Neural progenitor cell (in vitro differentiated cells): Measurements from ENCODE around the gene TFAP2E. TPM values are rescaled to one million over a fixed set of nuclear protein-coding genes. Genes with fewer than 3 reads are reported as not detected.

Experiments used
- DNase-seq: peaks from one replicate; pipeline ENCODE4 v3.0.0-alpha.2; 2016; ENCODE audit warnings: low spot score
- H2AFZ ChIP-seq: fragments of 200-600 bp; sonication (generic); replicated peaks from 2 replicates; pipeline ENCODE4 v1.6.1; 2016; ENCODE audit warnings: antibody characterized with exemption
- H3F3A ChIP-seq: fragments of 200-600 bp; sonication (generic); 2 replicates; pipeline ENCODE4 v1.6.1; 2016; ENCODE audit warnings: antibody characterized with exemption, low read depth
- H3K27ac ChIP-seq: fragments of 200-600 bp; sonication (generic); 2 replicates; pipeline ENCODE4 v1.5.1; 2016; ENCODE audit warnings: mild to moderate bottlenecking
- H3K27me3 ChIP-seq: fragments of 200-600 bp; sonication (generic); 2 replicates; pipeline ENCODE4 v1.6.1; 2016; ENCODE audit warnings: mild to moderate bottlenecking, moderate library complexity
- H3K36me3 ChIP-seq: fragments of 200-600 bp; sonication (generic); 2 replicates; pipeline ENCODE4 v1.5.1; 2016
- H3K4me1 ChIP-seq: fragments of 200-600 bp; sonication (generic); 2 replicates; pipeline ENCODE4 v1.6.1; 2016; ENCODE audit warnings: mixed run types
- H3K4me2 ChIP-seq: fragments of 200-600 bp; sonication (generic); 2 replicates; pipeline ENCODE4 v1.6.1; 2016
- H3K4me3 ChIP-seq: fragments of 200-600 bp; sonication (generic); 2 replicates; pipeline ENCODE4 v1.5.1; 2016
- H3K79me2 ChIP-seq: fragments of 200-600 bp; sonication (generic); 2 replicates; pipeline ENCODE4 v1.6.1; 2016; ENCODE audit warnings: low read depth
- H3K9ac ChIP-seq: fragments of 200-600 bp; sonication (generic); 2 replicates; pipeline ENCODE4 v1.6.1; 2016
- H3K9me3 ChIP-seq: fragments of 200-600 bp; sonication (generic); 2 replicates; pipeline ENCODE4 v1.5.1; 2016; ENCODE audit warnings: low read depth
- H4K20me1 ChIP-seq: fragments of 200-600 bp; sonication (generic); 2 replicates; pipeline ENCODE4 v1.6.1; 2016; ENCODE audit warnings: low read depth
- H3K27ac Mint-ChIP-seq: 3 replicates; pipeline ENCODE4 v1.8.0; 2021; ENCODE audit warnings: mixed read lengths
- H3K27me3 Mint-ChIP-seq: 2 replicates; pipeline ENCODE4 v1.8.0; 2022; ENCODE audit warnings: low read depth, mild to moderate bottlenecking, inconsistent platforms, moderate library complexity, mixed read lengths; ENCODE audit not compliant: insufficient read depth
- H3K36me3 Mint-ChIP-seq: 3 replicates; pipeline ENCODE4 v1.8.0; 2021; ENCODE audit warnings: mixed read lengths
- H3K4me1 Mint-ChIP-seq: 3 replicates; pipeline ENCODE4 v1.8.0; 2021; ENCODE audit warnings: mixed read lengths
- H3K4me3 Mint-ChIP-seq: 3 replicates; pipeline ENCODE4 v1.8.0; 2021; ENCODE audit warnings: mild to moderate bottlenecking, moderate library complexity, mixed read lengths
- H3K9me3 Mint-ChIP-seq: 3 replicates; pipeline ENCODE4 v1.8.0; 2020; ENCODE audit warnings: mixed read lengths
- CTCF ChIP-seq: fragments of 200-600 bp; sonication (generic); IDR thresholded peaks from 2 replicates; pipeline ENCODE4 v1.5.1; 2017; ENCODE audit warnings: antibody characterized with exemption, mild to moderate bottlenecking
- EZH2 ChIP-seq: fragments of 200-600 bp; sonication (generic); IDR thresholded peaks from 2 replicates; pipeline ENCODE4 v1.6.1; 2017; ENCODE audit warnings: antibody characterized with exemption, mild to moderate bottlenecking, moderate library complexity
- EZH2phosphoT487 ChIP-seq: fragments of 200-600 bp; sonication (generic); IDR thresholded peaks from 2 replicates; pipeline ENCODE4 v1.6.1; 2017; ENCODE audit warnings: antibody characterized with exemption
- total RNA-seq: library from RNA; depleted of rRNA; stranded (reverse); fragments of >200 nt; gene quantifications from 2 replicates; pipeline ENCODE4 v1.2.3, GENCODE V29; 2015; ENCODE audit warnings: low replicate concordance

The TFAP2E gene
- total RNA-seq, 1 donor from 2014 or later = not detected

GRCh38 chr1:35544976-35545375 is 28.1 kb upstream of the TFAP2E start:
- Histone ChIP-seq H3K9me3 (no peaks in the 10 kb centered on the region), H3K4me3 (no peak overlapping the region), H3K79me2 (peaks cover 65% of the 10 kb centered on the region), H4K20me1 (peaks cover 19% of the 10 kb centered on the region), H3K9ac (no peak overlapping the region), H3F3A (peaks cover 20% of the 10 kb centered on the region), H2AFZ (no peak overlapping the region), H3K4me1 (peaks cover under 1% of the 10 kb centered on the region), H3K4me2 (no peak overlapping the region), H3K36me3 (peaks cover 3% of the 10 kb centered on the region), H3K27ac (no peak overlapping the region), H3K27me3 (no peaks in the 10 kb centered on the region)
- Mint-ChIP-seq H3K27ac (no peak overlapping the region), H3K36me3 (peaks cover 20% of the 10 kb centered on the region), H3K27me3 (no peaks in the 10 kb centered on the region), H3K4me3 (no peak overlapping the region), H3K9me3 (no peaks in the 10 kb centered on the region), H3K4me1 (peaks cover 13% of the 10 kb centered on the region)
- DNase-seq = peak; percentile 83
- peak; percentile 70 for TF ChIP-seq CTCF
- TF ChIP-seq EZH2 = no peak
- TF ChIP-seq EZH2phosphoT487 = no peak

- Histone ChIP-seq H3K4me1 (no peaks in the 10 kb centered on the region), H2AFZ (no peak overlapping the region), H3K4me3 (no peak overlapping the region), H3K9me3 (no peaks in the 10 kb centered on the region), H3K36me3 (peaks cover 11% of the 10 kb centered on the region), H3K27me3 (no peaks in the 10 kb centered on the region), H4K20me1 (peaks cover 20% of the 10 kb centered on the region), H3K4me2 (no peak overlapping the region), H3F3A (peaks cover 24% of the 10 kb centered on the region), H3K79me2 (peaks cover 61% of the 10 kb centered on the region), H3K9ac (no peak overlapping the region), H3K27ac (no peak overlapping the region)
- Mint-ChIP-seq H3K9me3 (no peaks in the 10 kb centered on the region), H3K27ac (no peak overlapping the region), H3K4me3 (no peak overlapping the region), H3K36me3 (peaks cover 21% of the 10 kb centered on the region), H3K4me1 (peaks cover 8% of the 10 kb centered on the region), H3K27me3 (no peaks in the 10 kb centered on the region)
- DNase-seq = no peak
- TF ChIP-seq CTCF = no peak
Measured at GRCh38 chr1:35546614-35547013, 26.5 kb upstream of the TFAP2E start.

DNA sequence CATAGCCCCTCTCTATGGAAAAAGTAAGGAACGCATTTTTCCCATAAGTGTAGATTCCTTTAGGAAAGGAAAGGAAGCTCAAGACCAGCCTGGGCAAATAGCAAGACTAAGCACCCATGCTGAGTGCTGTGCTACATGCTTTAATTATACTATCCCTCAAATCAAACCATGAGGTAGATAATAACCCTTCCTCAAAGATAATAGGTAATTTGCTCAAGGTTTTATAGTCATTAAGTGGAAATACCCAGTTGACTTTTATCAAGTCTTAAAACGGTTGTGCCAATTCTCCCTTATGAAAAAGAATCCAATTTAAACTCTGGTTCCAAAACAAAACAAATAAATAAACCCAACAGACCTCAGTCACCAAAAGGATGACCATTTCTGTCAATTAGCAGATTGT is 19.3 kb upstream of the TFAP2E start:
- H3K27ac ChIP-seq = no peak overlapping the region
- no peak overlapping the region for H3K4me2 ChIP-seq
- H3K79me2 ChIP-seq = peaks cover 60% of the 10 kb centered on the region
- H2AFZ ChIP-seq = no peak overlapping the region
- peaks cover 8% of the 10 kb centered on the region for H3K36me3 ChIP-seq
- no peak overlapping the region for H3K4me3 Mint-ChIP-seq
- peaks cover 41% of the 10 kb centered on the region for H3F3A ChIP-seq
- no peaks in the 10 kb centered on the region for H3K27me3 ChIP-seq
- no peak overlapping the region for H3K4me3 ChIP-seq
- H3K4me1 Mint-ChIP-seq = peaks cover 27% of the 10 kb centered on the region
- H3K4me1 ChIP-seq = peaks cover 23% of the 10 kb centered on the region
- no peak for DNase-seq
- peaks cover 3% of the 10 kb centered on the region for H3K27me3 Mint-ChIP-seq
- H3K9me3 Mint-ChIP-seq = no peaks in the 10 kb centered on the region
- no peak overlapping the region for H3K27ac Mint-ChIP-seq
- H3K9ac ChIP-seq = no peak overlapping the region
- H3K9me3 ChIP-seq = no peaks in the 10 kb centered on the region
- peaks cover 41% of the 10 kb centered on the region for H4K20me1 ChIP-seq
- H3K36me3 Mint-ChIP-seq = peaks cover 16% of the 10 kb centered on the region
- no peak for TF ChIP-seq EZH2
- no peak for TF ChIP-seq CTCF
